B cell (primary cell): ENCODE data around the gene TRPT1. TPM values are rescaled to one million over a fixed set of nuclear protein-coding genes. Genes with fewer than 3 reads are reported as not detected.

ENCODE experiments used
- ATAC-seq: fragments of 200-7000 bp; cut with Tn5 transposase; one replicate; pipeline ENCODE4 v1.10.0; 2021; ENCODE audit warnings: low read depth, mild to moderate bottlenecking, moderate number of reproducible peaks, moderate library complexity
- CTCF ChIA-PET: fragments of 350-600 bp; sonication (Branson Sonifier 250); formaldehyde crosslinking; loops from one replicate; lab custom pipeline; 2021; ENCODE audit warnings: antibody characterized with exemption, inconsistent platforms; lab: Charles Lee
- POLR2A ChIA-PET: fragments of 350-600 bp; sonication (Branson Sonifier 250); formaldehyde crosslinking; loops from one replicate; lab custom pipeline; 2021; ENCODE audit warnings: antibody characterized with exemption; lab: Charles Lee
- DNase-seq: peaks from one replicate; pipeline ENCODE4 v3.0.0; 2013
- H2AFZ ChIP-seq: 2 replicates; pipeline ENCODE4 v1.6.1; 2012; ENCODE audit warnings: mild to moderate bottlenecking, low read depth, low read length; ENCODE audit not compliant: insufficient read depth, poor library complexity, severe bottlenecking
- H3K27ac ChIP-seq, 2 donors: 1 replicate in 1 of 2; 2 replicates in 1 of 2; pipeline ENCODE4 v1.5.1; 2012 to 2013; ENCODE audit warnings: low read length in 2 of 2, mild to moderate bottlenecking in 2 of 2, moderate library complexity in 1 of 2
- H3K27me3 ChIP-seq, 4 experiments: fragments of 200-600 bp in 1 of 4; sonication (generic) in 1 of 4; replicated peaks in 1 of 4; 1 replicate in 2 of 4; 2 replicates in 2 of 4; pipeline versions ENCODE4 v1.6.1 to v1.7.0; 2013 to 2016; ENCODE audit warnings: low read length in 3 of 4, mild to moderate bottlenecking in 2 of 4, mixed read lengths in 1 of 4, moderate library complexity in 1 of 4; ENCODE audit not compliant: insufficient read depth in 4 of 4, control insufficient read depth in 3 of 4; ENCODE audit errors: control extremely low read depth in 1 of 4
- H3K36me3 ChIP-seq, 2 experiments: replicated peaks in 1 of 2; 1 replicate in 1 of 2; 2 replicates in 1 of 2; pipeline versions ENCODE4 v1.6.1 to v1.7.1; 2013; ENCODE audit warnings: low read length in 1 of 2; ENCODE audit not compliant: insufficient read depth in 2 of 2, control insufficient read depth in 1 of 2; ENCODE audit errors: control extremely low read depth in 1 of 2, extremely low read depth in 1 of 2
- H3K4me1 ChIP-seq, 2 donors: fragments of 200-600 bp in 1 of 2; sonication (generic) in 1 of 2; 1 replicate in 1 of 2; 2 replicates in 1 of 2; pipeline versions ENCODE4 v1.5.1 to v1.6.1; 2013 to 2017; ENCODE audit warnings: low read length in 2 of 2; ENCODE audit not compliant: control insufficient read depth in 2 of 2, insufficient read depth in 2 of 2
- H3K4me2 ChIP-seq: replicated peaks from 2 replicates; pipeline ENCODE3; 2012; ENCODE audit warnings: mild to moderate bottlenecking, low read depth, low read length; ENCODE audit not compliant: poor library complexity, severe bottlenecking
- H3K4me3 ChIP-seq, 5 experiments: fragments of 200-600 bp in 1 of 5; sonication (generic) in 1 of 5; 1 replicate in 3 of 5; 2 replicates in 2 of 5; pipeline versions ENCODE4 v1.5.1 to v1.7.0; 2011 to 2016; ENCODE audit warnings: low read length in 4 of 5, mild to moderate bottlenecking in 4 of 5, low read depth in 2 of 5, control low read depth in 1 of 5, moderate library complexity in 1 of 5; ENCODE audit not compliant: insufficient read depth in 1 of 5; ENCODE audit errors: control extremely low read depth in 1 of 5, extremely low read depth in 1 of 5
- H3K79me2 ChIP-seq: fragments of 200-600 bp; sonication (generic); one replicate; pipeline ENCODE4 v1.6.0; 2016; ENCODE audit warnings: low read length; ENCODE audit not compliant: control insufficient read depth, insufficient read depth
- H3K9ac ChIP-seq: fragments of 200-600 bp; sonication (generic); 2 replicates; pipeline ENCODE4 v1.6.1; 2017; ENCODE audit warnings: mild to moderate bottlenecking, low read length, moderate library complexity
- H3K9me3 ChIP-seq, 3 donors: one replicate each; pipeline versions ENCODE4 v1.6.1 to v1.7.1; 2013; ENCODE audit warnings: low read length in 2 of 3; ENCODE audit not compliant: control insufficient read depth in 2 of 3, insufficient read depth in 1 of 3; ENCODE audit errors: control extremely low read depth in 1 of 3
- H4K20me1 ChIP-seq: 2 replicates; pipeline ENCODE4 v1.6.0; 2012; ENCODE audit warnings: mild to moderate bottlenecking, low read length; ENCODE audit not compliant: insufficient read depth, control insufficient read depth, poor library complexity, severe bottlenecking
- H3K27ac Mint-ChIP-seq: one replicate; pipeline ENCODE4 v1.8.0; 2021; ENCODE audit warnings: mixed read lengths
- H3K27me3 Mint-ChIP-seq: one replicate; pipeline ENCODE4 v1.8.0; 2021; ENCODE audit warnings: mixed read lengths
- H3K4me1 Mint-ChIP-seq: one replicate; pipeline ENCODE4 v1.8.0; 2021; ENCODE audit warnings: mixed read lengths
- H3K4me3 Mint-ChIP-seq: one replicate; pipeline ENCODE4 v1.8.0; 2021; ENCODE audit warnings: mixed read lengths
- H3K9me3 Mint-ChIP-seq: one replicate; pipeline ENCODE4 v1.8.0; 2022; ENCODE audit warnings: mixed read lengths; ENCODE audit not compliant: insufficient read depth
- EZH2 ChIP-seq: IDR thresholded peaks from 2 replicates; pipeline ENCODE4 v1.6.1; 2012; ENCODE audit warnings: borderline replicate concordance, low read depth, mild to moderate bottlenecking, moderate library complexity, low read length; ENCODE audit not compliant: insufficient read depth, poor library complexity, severe bottlenecking
- WGBS: methylation state at CpG from one replicate; pipeline ENCODE4 v1.1.5; 2013; ENCODE audit warnings: missing lambda C conversion rate; ENCODE audit not compliant: insufficient coverage; 5-methylcytosine and 5-hydroxymethylcytosine counted together
- intact Hi-C: fragments of 100-400 bp; cut with micrococcal nuclease; formaldehyde crosslinking; loops from one replicate; pipeline ENCODE4 v1.10.0; 2022
- polyA plus RNA-seq: library from polyadenylated mRNA; depleted of rRNA; stranded (reverse); fragments of >200 nt; gene quantifications from 2 replicates; pipeline ENCODE4 v1.2.3, GENCODE V29; 2012
- total RNA-seq, 2 donors: library from RNA; stranded (reverse); fragments of 120-200 nt in 1 of 2; gene quantifications; 1 replicate in 1 of 2; 2 replicates in 1 of 2; pipeline versions ENCODE4 v1.2.3 to v1.2.4, GENCODE V29; 2013 to 2022
- TF ChIP-seq, protein P1 (sequence below): fragments of 200-600 bp; IDR thresholded peaks from one replicate; pipeline ENCODE4 v1.8.0; 2022; ENCODE audit warnings: antibody characterized with exemption, mild to moderate bottlenecking

The TRPT1 gene
- total and polyA plus RNA-seq, 2 donors (not counting 1 experiment from before 2014, with no cell fraction given) = 59.6 to 145 TPM

DNA sequence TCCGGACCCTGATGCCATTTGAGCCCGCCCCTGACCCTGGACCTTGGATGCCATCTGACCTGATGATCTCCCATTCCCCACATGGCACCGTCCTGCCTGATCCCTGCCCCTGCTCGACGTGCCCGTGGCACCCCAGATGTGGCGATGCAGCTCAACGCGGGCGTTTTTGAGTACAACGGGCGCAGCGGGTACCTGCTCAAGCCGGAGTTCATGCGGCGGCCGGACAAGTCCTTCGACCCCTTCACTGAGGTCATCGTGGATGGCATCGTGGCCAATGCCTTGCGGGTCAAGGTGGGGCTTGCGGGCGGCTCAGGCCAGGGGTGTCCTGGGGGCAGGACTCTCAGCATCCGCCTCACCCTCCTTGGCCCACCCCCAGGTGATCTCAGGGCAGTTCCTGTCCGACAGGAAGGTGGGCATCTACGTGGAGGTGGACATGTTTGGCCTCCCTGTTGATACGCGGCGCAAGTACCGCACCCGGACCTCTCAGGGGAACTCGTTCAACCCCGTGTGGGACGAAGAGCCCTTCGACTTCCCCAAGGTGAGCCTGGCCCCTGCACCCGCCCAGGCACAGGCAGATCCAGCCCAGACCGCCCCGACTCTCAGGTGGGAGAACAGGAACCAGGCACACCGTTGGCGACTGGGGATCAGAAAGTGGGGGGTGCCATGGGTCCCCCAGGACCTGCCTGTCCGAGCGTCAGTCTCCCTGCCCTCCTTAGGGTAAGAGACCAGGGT is 36.5 kb upstream of the TRPT1 start:
- no peak for ATAC-seq
- Mint-ChIP-seq H3K27ac (no peak overlapping the region), H3K4me1 (no peaks in the 10 kb centered on the region), H3K4me3 (no peak overlapping the region), H3K9me3 (no peaks in the 10 kb centered on the region), H3K27me3 (no peaks in the 10 kb centered on the region)
- no peak for DNase-seq
- intact Hi-C loops = no loop called here
- Histone ChIP-seq H3K9me3 (no peaks in the 10 kb centered on the region), H2AFZ (no peak overlapping the region), H3K27me3 (no peaks in the 10 kb centered on the region), H3K79me2 (no peaks in the 10 kb centered on the region), H3K27ac (no peak overlapping the region), H3K36me3 (no peaks in the 10 kb centered on the region), H3K9ac (no peak overlapping the region), H3K4me1 (no peaks in the 10 kb centered on the region), H4K20me1 (no peaks in the 10 kb centered on the region), H3K4me2 (no peak overlapping the region), H3K4me3 (no peak overlapping the region)
- ChIA-PET POLR2A (no interaction called here), CTCF (interaction anchor here (1.1 kb wide), 1 partner anchor 58 kb away, joined by 4 read pairs; no protein-coding TSS in a partner anchor)
- 96% methylated on average over 42 of the region's 42 CpGs for WGBS
- TF ChIP-seq EZH2 = no peak
- TF ChIP-seq, protein P1, sequence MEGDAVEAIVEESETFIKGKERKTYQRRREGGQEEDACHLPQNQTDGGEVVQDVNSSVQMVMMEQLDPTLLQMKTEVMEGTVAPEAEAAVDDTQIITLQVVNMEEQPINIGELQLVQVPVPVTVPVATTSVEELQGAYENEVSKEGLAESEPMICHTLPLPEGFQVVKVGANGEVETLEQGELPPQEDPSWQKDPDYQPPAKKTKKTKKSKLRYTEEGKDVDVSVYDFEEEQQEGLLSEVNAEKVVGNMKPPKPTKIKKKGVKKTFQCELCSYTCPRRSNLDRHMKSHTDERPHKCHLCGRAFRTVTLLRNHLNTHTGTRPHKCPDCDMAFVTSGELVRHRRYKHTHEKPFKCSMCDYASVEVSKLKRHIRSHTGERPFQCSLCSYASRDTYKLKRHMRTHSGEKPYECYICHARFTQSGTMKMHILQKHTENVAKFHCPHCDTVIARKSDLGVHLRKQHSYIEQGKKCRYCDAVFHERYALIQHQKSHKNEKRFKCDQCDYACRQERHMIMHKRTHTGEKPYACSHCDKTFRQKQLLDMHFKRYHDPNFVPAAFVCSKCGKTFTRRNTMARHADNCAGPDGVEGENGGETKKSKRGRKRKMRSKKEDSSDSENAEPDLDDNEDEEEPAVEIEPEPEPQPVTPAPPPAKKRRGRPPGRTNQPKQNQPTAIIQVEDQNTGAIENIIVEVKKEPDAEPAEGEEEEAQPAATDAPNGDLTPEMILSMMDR = no peak

DNA sequence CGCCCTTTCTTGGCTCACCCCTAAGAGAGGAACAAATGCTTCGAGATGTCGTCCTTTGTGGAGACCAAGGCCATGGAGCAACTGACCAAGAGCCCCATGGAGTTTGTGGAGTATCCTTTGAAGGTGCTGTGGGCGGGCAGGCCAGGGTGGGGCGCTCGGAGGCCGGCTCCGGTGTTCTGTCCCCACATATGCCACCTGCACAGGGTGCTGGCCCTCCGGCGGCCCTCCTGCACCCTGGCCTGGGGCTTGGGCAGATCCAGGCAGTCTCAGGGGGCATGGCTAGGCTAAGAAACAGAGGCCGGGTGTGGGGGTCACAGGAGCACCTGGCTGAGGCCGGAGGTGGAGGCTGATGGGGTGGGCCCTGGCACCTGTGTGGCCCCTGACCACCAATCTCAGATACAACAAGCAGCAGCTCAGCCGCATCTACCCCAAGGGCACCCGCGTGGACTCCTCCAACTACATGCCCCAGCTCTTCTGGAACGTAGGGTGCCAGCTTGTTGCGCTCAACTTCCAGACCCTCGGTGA is 35.6 kb upstream of the TRPT1 start:
- intact Hi-C loops = no loop called here
- Histone ChIP-seq H3K4me1 (no peaks in the 10 kb centered on the region), H3K27ac (no peak overlapping the region), H3K79me2 (no peaks in the 10 kb centered on the region), H3K9me3 (no peaks in the 10 kb centered on the region), H3K36me3 (no peaks in the 10 kb centered on the region), H3K27me3 (no peaks in the 10 kb centered on the region), H3K4me2 (no peak overlapping the region), H4K20me1 (no peaks in the 10 kb centered on the region), H3K9ac (no peak overlapping the region), H2AFZ (no peak overlapping the region), H3K4me3 (no peak overlapping the region)
- no peak overlapping the region for H3K27ac Mint-ChIP-seq
- CTCF ChIA-PET = interaction anchor here (1.1 kb wide), 1 partner anchor 57 kb away, joined by 4 read pairs; no protein-coding TSS in a partner anchor
- DNase-seq (no peak), ATAC-seq (no peak)
- H3K27me3 Mint-ChIP-seq = no peaks in the 10 kb centered on the region
- H3K4me1 Mint-ChIP-seq = no peaks in the 10 kb centered on the region
- no peak overlapping the region for H3K4me3 Mint-ChIP-seq
- TF ChIP-seq, protein P1 = no peak
- TF ChIP-seq EZH2 = no peak
- H3K9me3 Mint-ChIP-seq = no peaks in the 10 kb centered on the region
- POLR2A ChIA-PET = interaction anchor here (0.6 kb wide), 1 partner anchor 31 kb away, joined by 7 read pairs; no protein-coding TSS in a partner anchor
- 99% methylated on average over 18 of the region's 18 CpGs for whole genome bisulfite sequencing
